ENCODE data around the gene B9D2.

DNA sequence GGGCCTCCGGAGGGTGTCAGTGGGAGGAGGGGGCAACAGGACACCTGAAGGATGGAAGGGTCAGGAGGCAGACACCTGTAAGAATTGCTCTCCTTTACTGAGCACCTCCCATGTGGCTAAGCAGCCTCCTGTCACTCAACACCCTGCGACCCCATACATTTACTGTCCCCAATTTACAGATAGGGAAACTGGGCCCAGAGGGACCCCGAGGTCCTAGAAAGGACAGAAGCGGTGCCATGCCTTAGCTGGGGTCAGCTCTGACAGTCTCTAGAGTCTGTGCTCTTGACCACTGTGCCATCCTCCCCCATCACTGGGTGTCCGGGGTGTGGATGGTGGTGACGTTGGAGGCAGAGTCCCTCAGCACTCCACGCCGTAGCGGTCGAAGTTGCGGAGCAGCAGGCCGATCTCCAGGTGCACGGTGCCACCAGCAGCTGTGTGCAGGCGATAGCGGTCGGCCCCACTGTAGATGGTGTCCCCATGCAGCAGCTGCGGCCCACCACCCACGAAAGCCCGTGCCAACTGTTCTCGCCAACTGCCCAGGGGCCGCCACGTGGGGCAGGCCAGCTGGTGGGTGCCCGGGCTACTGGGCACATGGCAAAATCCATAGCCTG, 9.5 kb downstream of the B9D2 start:
- TF ChIP-seq ARNTL (CRISPR knock-in tag; IDR thresholded peaks at IDR 0.05; ENCODE audit: borderline replicate concordance, low read depth), result no peak
- no peak for TF ChIP-seq CSDC2 (CRISPR knock-in tag; IDR thresholded peaks at IDR 0.05)
- no peak for TF ChIP-seq RARB (CRISPR knock-in tag; IDR thresholded peaks at IDR 0.05)
- no peak for TF ChIP-seq ESRRG (CRISPR knock-in tag; IDR thresholded peaks at IDR 0.05)
- no peak for TF ChIP-seq OSR1 (CRISPR knock-in tag; IDR thresholded peaks at IDR 0.05)

Data from SK-N-SH treated with all-trans-retinoic acid at 6 μM for 48 hours (cell line).